GM18505 (cell line): ENCODE results near the gene LAIR2.

Source experiments
- ATAC-seq: cut with Tn5 transposase; IDR thresholded peaks from one replicate; pipeline ENCODE4 v1.9.1; 2021; ENCODE audit not compliant: unreplicated experiment
- POLR2A ChIP-seq: IDR thresholded peaks from 4 replicates; pipeline ENCODE4 v1.6.1; 2011; ENCODE audit warnings: borderline replicate concordance; ENCODE audit not compliant: insufficient read depth, insufficient read length; ENCODE audit errors: extremely low read depth

Gene LAIR2

DNA sequence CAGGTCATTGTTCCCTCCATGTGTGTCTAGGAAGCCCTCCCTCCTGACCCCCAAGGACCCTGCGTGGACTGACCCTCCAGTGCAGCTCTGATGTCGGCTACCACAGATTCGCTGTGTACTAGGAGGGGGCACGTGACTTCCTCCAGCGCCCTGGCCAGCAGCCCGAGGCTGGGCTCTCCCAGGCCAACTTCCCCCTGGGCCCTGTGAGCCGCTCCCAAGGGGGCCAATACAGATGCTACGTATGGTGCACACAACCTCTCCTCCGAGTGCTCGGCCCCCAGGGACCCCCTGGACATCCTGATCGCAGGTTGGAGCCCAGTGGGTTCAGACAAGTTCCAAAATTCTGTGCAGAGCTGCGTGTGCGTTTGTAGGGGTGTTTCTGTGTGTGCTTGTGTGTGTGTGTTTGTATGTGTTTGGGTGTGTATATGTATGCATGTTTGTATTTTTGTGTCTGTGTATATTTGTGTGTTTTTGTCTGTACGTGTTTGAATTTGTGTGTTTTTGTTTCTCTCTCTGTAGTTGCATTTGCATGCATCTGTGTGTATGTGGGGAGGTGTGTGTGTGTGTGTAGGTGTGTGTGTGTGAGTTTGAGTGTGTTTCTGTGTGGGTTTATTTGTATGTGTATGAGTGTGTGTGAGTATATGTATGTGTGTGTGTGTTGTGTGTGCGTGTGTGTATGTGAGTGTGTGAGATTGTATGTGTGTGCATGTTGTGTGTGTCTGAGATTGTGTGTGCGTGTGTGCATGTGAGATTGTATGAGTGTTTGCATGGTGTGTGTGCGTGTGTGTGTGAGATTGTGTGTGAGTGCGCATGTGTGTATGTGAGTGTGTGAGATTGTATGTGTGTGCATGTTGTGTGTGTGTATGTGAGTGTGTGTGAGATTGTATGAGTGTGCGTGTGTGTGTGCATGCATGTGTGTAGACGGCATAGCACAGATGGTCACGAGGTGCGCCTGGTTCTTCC is 49.6 kb downstream of the LAIR2 start:
- peak; percentile 12 for ATAC-seq
- TF ChIP-seq POLR2A = no peak

DNA sequence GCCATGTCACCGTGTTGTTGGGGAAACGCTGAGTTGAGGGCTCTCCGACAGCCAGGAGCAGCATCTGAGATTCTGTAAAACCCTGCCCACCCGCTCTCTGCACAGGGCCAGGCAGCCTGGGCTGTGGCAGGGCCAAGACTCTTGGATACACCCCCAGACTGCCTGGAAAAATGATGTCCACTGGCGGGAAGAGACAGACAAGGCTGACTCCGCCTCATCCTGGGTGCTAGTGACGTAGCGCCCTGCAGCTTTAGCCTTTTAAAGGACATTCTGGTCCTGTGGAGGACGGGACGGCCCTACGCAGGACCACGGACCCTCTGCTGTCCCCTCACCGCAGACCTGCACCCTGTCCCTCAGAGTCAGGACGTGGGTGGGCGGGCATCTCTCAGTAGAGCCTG is 50.3 kb downstream of the LAIR2 start:
- no peak for ATAC-seq
- no peak for TF ChIP-seq POLR2A

DNA sequence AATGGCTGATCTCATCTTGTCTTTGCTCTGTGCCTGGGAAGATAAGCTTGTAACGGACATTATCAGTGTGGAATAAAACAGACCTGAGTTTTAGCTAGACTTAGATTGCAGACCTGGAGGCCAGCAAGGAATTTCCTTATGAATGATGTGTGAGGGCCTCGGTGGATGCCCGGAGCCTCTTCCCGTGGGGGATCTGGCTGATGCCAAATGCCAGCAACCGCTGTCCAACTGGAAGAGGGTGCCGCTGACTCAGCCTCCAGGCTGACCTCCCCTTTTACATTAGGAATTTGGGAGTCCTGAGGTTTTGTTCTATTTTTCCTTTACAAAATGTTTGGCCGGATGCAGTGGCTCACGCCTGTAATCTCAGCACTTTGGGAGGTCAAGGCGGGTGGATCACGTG is 51.4 kb downstream of the LAIR2 start:
- no peak for TF ChIP-seq POLR2A
- no peak for ATAC-seq

DNA sequence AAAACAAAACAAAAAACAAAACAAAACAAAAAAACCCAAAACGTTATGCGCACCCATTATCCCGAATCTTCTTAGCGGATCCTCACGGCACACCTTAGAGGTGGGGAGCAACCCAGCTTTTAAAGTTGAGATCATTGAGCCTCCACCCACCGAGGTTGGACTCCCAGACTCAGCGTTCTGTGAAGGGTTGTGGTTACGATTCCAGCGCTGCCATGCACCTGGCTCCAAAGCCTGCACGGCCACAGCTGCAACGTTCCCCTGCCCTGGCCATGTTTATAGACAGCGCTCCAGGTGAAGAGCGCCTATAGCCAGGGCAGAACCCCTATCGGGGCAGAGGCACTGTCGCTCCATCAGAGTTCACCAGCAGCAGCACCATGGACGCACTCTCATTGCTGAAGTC is 52.3 kb downstream of the LAIR2 start:
- no peak for ATAC-seq

DNA sequence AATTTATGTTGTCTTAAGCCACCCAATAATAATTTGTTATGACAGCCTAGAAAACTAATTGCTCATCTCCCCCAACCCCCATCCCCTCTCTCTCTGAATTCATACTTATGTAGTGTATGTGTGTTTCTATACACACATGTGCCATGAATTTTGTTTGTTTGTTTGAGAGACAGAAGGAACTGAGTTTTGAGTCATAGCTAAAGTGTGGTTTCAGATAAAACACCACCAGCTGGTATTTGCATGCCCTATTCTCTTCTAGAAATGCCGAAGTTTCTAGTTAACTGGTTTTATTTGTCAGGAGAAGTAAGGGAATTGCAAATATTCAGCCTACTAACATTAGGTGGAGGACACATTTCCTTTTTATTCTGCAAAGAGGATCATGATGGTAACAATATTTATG is 53.6 kb downstream of the LAIR2 start:
- no peak for ATAC-seq
- no peak for TF ChIP-seq POLR2A

More for the DNA sequence above, 52.3 kb downstream of the LAIR2 start:
- no peak for TF ChIP-seq POLR2A

DNA sequence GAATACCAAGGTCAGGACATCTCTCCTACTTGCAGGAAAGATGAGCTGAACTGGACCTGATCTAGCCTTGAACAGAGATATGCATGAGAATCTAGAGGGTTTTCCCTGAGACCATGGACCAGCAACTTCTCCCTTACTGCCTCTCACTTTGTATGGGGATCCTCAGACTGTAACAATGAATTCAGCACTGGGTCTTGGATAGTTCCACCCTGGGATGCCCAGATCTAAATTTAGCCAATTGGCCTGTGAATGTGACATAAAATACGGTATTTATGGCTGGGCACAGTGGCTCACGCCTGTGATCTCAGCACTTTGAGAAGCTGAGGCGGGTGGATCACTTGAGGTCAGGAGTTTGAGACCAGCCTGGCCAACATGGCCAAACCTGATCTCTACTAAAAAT is 55.7 kb downstream of the LAIR2 start:
- TF ChIP-seq POLR2A = no peak
- ATAC-seq = no peak
